Bone marrow (tissue), 2 donors: ENCODE data around the gene PRDM16.

Experiments
- DNase-seq, 2 donors: peaks; one replicate each; lab custom pipeline; 2025; lab: John Stamatoyannopoulos, UW

The PRDM16 gene

DNA sequence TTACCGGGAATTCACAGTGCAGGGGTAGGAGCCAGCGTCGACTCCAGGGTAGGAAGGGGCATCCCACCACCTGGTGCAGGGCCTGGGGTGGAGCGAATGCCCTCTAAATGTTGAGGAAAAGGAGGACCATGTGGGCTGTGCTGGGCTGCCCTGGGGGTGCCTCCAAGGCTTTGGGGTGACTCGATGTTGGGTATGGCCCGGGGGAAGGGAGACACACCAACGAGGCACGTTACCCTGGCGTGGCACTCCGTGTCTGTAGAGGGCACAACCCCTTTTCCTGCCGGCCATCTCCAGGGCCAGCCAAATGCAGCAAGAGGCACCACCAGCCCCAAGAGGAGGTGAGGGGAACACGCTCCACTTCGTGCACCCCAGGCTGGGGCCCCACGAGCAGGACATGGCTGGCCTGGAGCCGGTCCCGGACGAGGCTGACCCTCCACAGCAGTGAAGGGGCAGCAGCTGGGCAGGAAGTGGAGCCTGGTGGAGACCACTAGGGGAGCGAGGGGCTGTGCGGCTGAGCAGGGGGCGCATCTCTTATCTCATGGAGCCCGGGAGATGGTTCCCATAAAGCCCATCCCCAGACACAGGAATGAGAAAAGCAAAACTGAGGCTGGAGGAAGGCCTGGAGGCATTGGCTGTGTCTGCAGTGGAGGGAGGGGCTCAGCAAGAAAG is 36.5 kb upstream of the PRDM16 start:
- DNase-seq, result no peak

GRCh38 chr1:3033040-3033789 is 35.8 kb upstream of the PRDM16 start:
- DNase-seq, result no peak

DNA sequence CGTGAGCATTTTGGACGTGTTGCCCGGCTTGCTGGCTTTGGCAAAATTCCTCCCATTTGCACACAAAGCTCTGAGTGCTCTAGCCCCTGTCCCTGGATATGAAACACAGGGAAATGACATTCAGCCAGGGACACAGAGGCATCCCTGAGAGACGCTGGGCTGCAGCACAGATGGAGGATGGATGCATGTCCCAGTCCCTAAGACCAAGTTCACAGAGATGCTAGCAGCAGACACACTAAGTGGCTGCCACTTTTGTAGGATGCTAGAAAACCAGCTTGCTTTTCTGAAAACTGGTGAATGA is 35.3 kb upstream of the PRDM16 start:
- no peak for DNase-seq

- no peak for DNase-seq
Observed at GRCh38 chr1:3034162-3034561, 34.8 kb upstream of the PRDM16 start.

DNA sequence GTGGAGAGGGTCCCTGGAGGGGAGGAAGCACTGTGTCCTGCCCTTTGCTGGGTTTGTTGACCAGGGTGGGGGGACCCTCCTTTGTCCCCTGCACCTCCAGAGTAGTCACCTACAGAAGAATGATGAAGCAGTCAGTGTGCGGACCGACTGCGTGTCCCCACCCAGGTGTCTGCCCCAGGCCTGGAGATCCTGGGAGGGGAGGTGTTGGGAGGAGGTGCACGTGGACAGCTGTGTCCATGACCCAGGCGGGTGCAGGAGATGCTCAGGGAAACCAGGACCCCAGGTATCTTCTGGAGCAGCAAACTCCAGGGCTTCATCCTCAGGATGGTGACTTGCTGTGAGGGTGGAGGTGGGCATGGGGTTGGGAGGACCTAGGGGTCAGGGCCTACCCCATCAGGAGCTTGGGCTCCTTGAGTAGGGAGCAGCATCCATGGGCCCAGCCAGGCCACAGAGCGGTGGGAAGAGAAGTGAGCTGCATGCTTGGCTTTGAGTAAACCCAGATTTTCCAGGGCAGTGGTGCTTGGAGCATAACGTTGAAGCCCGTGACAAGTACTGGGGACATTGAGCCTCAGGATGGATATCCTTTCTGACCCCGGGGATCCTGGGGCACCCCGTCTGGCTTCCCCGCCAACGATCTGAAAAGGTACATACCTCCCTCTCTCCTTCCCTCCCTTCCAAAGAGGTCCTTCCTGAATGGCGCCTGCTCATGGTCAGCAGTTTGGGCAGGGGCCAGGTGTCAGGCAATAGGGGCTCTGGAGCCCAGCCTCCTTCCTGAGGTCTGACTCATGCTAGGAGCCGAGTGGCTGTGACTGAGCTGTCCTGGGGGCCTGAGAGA is 34.1 kb upstream of the PRDM16 start:
- DNase-seq, result no peak

DNA sequence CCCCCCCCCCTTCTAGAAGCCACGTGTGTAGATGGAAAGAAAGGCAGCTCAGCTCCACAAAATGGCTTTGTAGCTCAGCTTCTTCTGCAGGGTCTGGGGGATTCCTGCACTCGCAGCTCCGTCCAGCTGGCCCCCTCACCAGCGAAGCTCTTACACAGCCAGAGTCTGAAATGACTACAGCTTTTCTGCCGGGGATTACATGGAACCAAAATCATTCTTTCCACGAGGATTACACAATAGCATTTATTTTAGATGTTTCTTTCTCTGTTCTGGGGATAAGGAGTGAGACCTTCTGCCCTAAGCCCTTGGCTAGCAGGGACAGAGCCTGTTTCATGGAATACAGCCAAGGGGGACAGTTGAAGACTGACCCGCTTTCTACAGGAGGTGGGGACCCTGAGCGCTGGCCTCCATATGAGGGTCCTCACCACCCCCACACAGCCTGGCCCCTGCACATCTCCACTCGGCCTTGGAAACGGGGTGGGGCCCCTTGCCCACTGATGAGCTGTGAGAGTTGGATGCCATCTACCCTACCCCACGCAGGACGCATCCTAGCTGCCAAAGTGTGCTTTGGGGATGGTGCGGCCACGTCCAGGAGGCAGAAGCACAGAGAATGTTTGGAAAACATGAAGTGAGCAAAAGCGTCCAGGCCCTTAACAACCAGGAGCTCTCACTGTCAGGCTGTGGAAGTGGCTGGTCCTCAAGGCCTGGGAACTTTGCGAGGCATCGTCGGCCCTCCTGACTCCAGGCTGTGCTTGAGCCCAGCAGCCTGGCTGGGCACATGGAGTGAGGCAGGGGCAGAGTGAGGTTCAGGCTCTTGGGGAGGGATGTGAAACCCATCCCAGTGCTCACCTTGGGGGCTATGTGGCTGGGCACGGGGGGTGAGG is 33.2 kb upstream of the PRDM16 start:
- no peak for DNase-seq

GRCh38 chr1:3036447-3037280 is 32.3 kb upstream of the PRDM16 start:
- DNase-seq, result no peak

- no peak for DNase-seq
Observed at GRCh38 chr1:3037281-3038040, 31.5 kb upstream of the PRDM16 start.

- DNase-seq, result no peak
Observed at GRCh38 chr1:3038113-3038551, 30.9 kb upstream of the PRDM16 start.

GRCh38 chr1:3038571-3039181 is 30.3 kb upstream of the PRDM16 start:
- no peak for DNase-seq

- DNase-seq, result no peak
Observed at GRCh38 chr1:3040004-3040403, 29.0 kb upstream of the PRDM16 start.

DNA sequence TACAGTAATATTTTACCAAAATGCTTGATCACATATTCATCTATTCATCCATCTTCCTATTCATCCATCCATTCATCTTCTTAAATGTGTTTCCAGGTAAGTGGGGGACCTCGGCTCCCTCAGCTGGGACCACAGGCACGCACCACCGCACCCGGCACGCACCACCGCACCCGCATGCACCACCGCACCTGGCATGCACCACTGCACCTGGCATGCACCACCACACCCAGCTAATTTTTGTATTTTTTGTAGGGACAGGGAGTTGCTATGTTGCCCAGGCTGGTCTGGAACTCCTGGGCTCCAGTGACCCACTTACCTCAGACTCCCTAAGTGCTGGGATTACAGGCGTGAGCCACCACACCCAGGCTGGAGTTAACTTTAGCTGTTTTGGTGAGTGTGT is 26.5 kb upstream of the PRDM16 start:
- DNase-seq, result no peak

DNA sequence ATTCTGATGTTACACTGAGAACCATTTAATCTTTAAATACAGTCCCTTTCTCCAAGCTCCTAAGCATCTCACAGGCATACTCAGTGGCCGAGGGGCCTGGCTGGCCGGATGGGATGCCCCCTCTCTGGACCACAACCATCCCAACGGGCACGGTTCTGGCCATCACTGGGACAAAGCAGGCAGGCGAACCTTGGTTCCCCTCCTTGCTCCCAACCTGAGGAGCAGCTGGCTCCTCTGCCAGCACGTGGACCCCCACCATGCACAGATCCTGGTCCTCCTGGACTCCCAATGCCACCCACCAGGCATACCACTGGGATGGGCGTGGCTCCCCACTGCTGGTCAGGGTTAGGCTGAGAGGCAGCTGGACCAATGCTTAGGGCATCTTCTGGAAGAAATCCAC is 19.8 kb upstream of the PRDM16 start:
- no peak for DNase-seq

GRCh38 chr1:3049905-3050304 is 19.1 kb upstream of the PRDM16 start:
- no peak for DNase-seq

GRCh38 chr1:3050603-3051002 is 18.4 kb upstream of the PRDM16 start:
- DNase-seq, result no peak

- DNase-seq, result no peak
Observed at GRCh38 chr1:3051270-3052268, 17.4 kb upstream of the PRDM16 start.

GRCh38 chr1:3052501-3052900 is 16.5 kb upstream of the PRDM16 start:
- no peak for DNase-seq

- no peak for DNase-seq
Observed at GRCh38 chr1:3053366-3053980, 15.5 kb upstream of the PRDM16 start.
